Testis (tissue), 3 donors: ENCODE results near the gene SMIM28. TPM values are rescaled to one million over a fixed set of nuclear protein-coding genes. Genes with fewer than 3 reads are reported as not detected.

Source experiments
- DNase-seq: peaks from one replicate; pipeline ENCODE4 v3.0.0-alpha.2; 2019
- H3K27ac ChIP-seq, 2 donors: fragments of 200-600 bp; sonication (generic); one replicate each; pipeline ENCODE4 v1.5.1; 2019
- H3K27me3 ChIP-seq: fragments of 200-600 bp; sonication (generic); one replicate; pipeline ENCODE4 v1.5.1; 2019
- H3K36me3 ChIP-seq: fragments of 200-600 bp; sonication (generic); one replicate; pipeline ENCODE4 v1.5.1; 2017; ENCODE audit warnings: low read depth; ENCODE audit errors: missing control alignments
- H3K4me1 ChIP-seq: fragments of 200-600 bp; sonication (generic); one replicate; pipeline ENCODE4 v1.5.1; 2019
- H3K4me3 ChIP-seq, 2 donors: fragments of 200-600 bp; sonication (generic); one replicate each; pipeline ENCODE4 v1.5.1; 2017 to 2019
- H3K9me3 ChIP-seq: fragments of 200-600 bp; sonication (generic); one replicate; pipeline ENCODE4 v1.5.1; 2017
- POLR2A ChIP-seq: fragments of 450-650 bp; IDR thresholded peaks from one replicate; pipeline ENCODE4 v1.6.1; 2017; ENCODE audit warnings: antibody characterized with exemption, mild to moderate bottlenecking, moderate library complexity
- WGBS, 2 donors: methylation state at CpG; one replicate each; pipeline ENCODE4 v1.1.5; 2018; 5-methylcytosine and 5-hydroxymethylcytosine counted together
- intact Hi-C: fragments of 100-400 bp; cut with DNase I; formaldehyde crosslinking; loops from one replicate; pipeline ENCODE4 v1.15.1; 2023; ENCODE audit warnings: low total_unique reads
- polyA plus RNA-seq: library from polyadenylated mRNA; stranded (reverse); fragments of 350-450 nt; fragmentation: Illumina TruSeq; extraction: RNeasy Lipid Tissue Mini Kit (QIAGEN cat#74804); gene quantifications from one replicate; pipeline ENCODE4 v1.2.3, GENCODE V29; 2014; ENCODE audit warnings: low read depth, low replicate concordance; ENCODE audit not compliant: insufficient read depth
- total RNA-seq, 2 donors: library from RNA; depleted of rRNA; stranded (reverse); fragments of >200 nt; gene quantifications; one replicate each; pipeline ENCODE4 v1.2.3, GENCODE V29; 2016
- TF ChIP-seq, protein P1 (sequence below), 3 experiments: fragments of 450-650 bp in 2 of 3; fragments of 200-600 bp in 1 of 3; sonication (generic) in 1 of 3; IDR thresholded peaks; one replicate each; pipeline ENCODE4 v1.5.1; 2016 to 2019; ENCODE audit warnings: antibody characterized with exemption in 3 of 3, mild to moderate bottlenecking in 2 of 3, moderate library complexity in 1 of 3

The SMIM28 gene
- total and polyA plus RNA-seq, 3 donors from 2014 or later: not detected

DNA sequence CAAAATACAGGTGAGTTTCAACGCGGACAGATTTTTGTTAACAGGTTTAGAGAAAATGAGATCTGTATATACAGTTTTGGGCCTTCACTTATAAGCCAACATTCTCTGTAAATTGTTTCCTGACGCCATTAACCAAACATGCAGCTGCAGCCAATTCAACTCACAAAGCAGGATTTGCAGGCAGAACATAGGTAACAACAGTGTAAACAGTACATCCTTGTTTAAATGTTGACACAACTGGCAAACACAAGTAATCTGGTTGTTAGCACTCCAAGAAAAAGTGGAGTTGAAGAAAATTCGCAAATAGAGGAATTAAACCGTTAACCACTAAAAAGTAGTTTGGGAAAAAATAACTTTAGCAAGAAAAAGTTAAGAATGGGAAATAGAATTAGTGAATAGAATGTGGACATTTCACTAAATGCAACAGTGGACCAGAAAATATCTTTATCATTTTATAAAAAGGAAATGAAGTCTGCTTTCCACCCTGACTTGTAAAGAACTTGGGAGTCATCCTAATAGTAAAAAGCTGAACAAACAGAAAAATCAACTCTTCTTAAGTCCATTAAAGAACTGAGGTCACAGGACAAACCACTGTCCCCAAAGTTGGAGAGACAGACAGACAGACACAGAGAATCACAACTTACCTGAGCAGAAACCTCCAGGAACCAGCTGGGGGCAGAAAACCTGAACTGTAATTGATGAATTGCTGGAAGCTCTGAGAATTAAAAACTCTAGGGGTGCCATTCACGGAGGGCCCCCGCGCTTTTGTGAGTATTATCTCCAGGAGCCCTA lies 10.1 kb downstream of the SMIM28 start:
- intact Hi-C loops: no loop called here
- DNase-seq: no peak
- H3K27ac ChIP-seq: no peak overlapping the region
- H3K4me3 ChIP-seq: no peak overlapping the region
- WGBS, 2 donors: 86 to 91% methylated on average over 8 of the region's 8 CpGs
- H3K9me3 ChIP-seq: no peaks in the 10 kb centered on the region
- no peaks in the 10 kb centered on the region for H3K27me3 ChIP-seq
- no peaks in the 10 kb centered on the region for H3K36me3 ChIP-seq
- no peaks in the 10 kb centered on the region for H3K4me1 ChIP-seq
- no peak for TF ChIP-seq POLR2A
- TF ChIP-seq, protein P1, sequence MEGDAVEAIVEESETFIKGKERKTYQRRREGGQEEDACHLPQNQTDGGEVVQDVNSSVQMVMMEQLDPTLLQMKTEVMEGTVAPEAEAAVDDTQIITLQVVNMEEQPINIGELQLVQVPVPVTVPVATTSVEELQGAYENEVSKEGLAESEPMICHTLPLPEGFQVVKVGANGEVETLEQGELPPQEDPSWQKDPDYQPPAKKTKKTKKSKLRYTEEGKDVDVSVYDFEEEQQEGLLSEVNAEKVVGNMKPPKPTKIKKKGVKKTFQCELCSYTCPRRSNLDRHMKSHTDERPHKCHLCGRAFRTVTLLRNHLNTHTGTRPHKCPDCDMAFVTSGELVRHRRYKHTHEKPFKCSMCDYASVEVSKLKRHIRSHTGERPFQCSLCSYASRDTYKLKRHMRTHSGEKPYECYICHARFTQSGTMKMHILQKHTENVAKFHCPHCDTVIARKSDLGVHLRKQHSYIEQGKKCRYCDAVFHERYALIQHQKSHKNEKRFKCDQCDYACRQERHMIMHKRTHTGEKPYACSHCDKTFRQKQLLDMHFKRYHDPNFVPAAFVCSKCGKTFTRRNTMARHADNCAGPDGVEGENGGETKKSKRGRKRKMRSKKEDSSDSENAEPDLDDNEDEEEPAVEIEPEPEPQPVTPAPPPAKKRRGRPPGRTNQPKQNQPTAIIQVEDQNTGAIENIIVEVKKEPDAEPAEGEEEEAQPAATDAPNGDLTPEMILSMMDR (IDR thresholded peaks at IDR 0.05): no peak

- no peak for DNase-seq
- Histone ChIP-seq H3K27ac (no peak overlapping the region), H3K4me3 (no peak overlapping the region), H3K4me1 (no peaks in the 10 kb centered on the region), H3K9me3 (no peaks in the 10 kb centered on the region), H3K27me3 (no peaks in the 10 kb centered on the region), H3K36me3 (no peaks in the 10 kb centered on the region)
- WGBS, 2 donors: 76 to 79% methylated on average over 5 of the region's 5 CpGs
- intact Hi-C loops: no loop called here
- no peak for TF ChIP-seq POLR2A
- TF ChIP-seq, protein P1 (IDR thresholded peaks at IDR 0.05): no peak
Observed at GRCh38 chr6:138389551-138389950, 11.8 kb downstream of the SMIM28 start.

- H3K27me3 ChIP-seq: no peaks in the 10 kb centered on the region
- intact Hi-C loops: no loop called here
- no peaks in the 10 kb centered on the region for H3K9me3 ChIP-seq
- TF ChIP-seq, protein P1 (IDR thresholded peaks at IDR 0.05): no peak
- no peak for TF ChIP-seq POLR2A
- no peak overlapping the region for H3K4me3 ChIP-seq
- no peak for DNase-seq
- 74 to 76% methylated on average over 5 of the region's 5 CpGs for WGBS, 2 donors
- H3K27ac ChIP-seq: no peak overlapping the region
- H3K4me1 ChIP-seq: no peaks in the 10 kb centered on the region
- no peaks in the 10 kb centered on the region for H3K36me3 ChIP-seq
Observed at GRCh38 chr6:138393871-138394783, 16.4 kb downstream of the SMIM28 start.

GRCh38 chr6:138396709-138397108 lies 19.0 kb downstream of the SMIM28 start:
- TF ChIP-seq, protein P1 (IDR thresholded peaks at IDR 0.05): no peak
- no peak for TF ChIP-seq POLR2A
- 86 to 92% methylated on average over 5 of the region's 5 CpGs for WGBS, 2 donors

More at GRCh38 chr6:138396709-138397108, 19.0 kb downstream of the SMIM28 start:
- H3K27me3 ChIP-seq: no peaks in the 10 kb centered on the region
- no peaks in the 10 kb centered on the region for H3K4me1 ChIP-seq
- H3K4me3 ChIP-seq: no peak overlapping the region
- intact Hi-C loops: no loop called here
- no peaks in the 10 kb centered on the region for H3K9me3 ChIP-seq
- no peaks in the 10 kb centered on the region for H3K36me3 ChIP-seq
- H3K27ac ChIP-seq: no peak overlapping the region
- DNase-seq: no peak
